Measurements from ENCODE around the gene EPHB6. TPM values are rescaled to one million over a fixed set of nuclear protein-coding genes. Genes with fewer than 3 reads are reported as not detected.

EPHB6 gene
- total RNA-seq, 2 donors from 2014 or later = 37.1 to 84.0 TPM

DNA sequence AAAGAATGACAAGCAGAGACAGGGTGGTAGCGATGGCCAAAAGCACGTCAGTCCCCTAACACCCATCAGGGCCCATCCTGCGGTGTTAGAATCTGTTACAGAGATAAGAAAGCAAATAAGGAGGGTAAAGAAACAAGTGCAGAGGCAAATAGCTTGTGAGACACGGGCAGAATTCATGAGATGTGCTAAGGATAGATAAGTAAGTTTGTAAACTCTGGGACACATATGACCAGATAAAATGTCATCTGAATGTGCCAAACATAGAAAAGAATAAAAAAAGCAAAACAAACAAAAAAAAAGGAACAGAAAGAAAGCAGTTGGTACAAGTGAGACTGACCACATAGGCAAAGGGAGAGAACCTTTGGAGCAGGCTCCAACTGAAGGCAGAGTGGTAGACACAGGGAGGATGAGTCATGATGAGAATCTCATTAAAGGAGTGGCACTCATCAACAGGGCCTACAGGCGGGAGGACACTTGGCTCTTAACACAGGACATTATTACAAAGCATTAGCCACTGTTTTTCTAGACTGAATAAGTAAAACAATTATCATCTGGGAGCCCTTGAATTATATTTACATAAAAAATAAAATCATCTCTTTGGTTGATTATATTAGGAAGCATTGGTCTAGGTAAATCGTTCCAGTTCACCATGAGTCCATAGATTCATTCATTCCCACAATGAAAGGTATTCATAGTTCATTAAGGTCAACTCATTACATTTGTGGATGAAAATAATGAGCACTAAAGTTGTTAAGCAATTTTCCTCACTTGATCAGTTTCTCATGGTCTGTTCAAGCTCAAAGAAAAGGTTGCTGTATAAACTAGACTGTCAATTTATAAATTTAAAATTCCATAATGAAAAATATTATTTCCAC lies 21.5 kb upstream of the EPHB6 start:
- H3K4me3 ChIP-seq = no peak overlapping the region
- TF ChIP-seq, protein P1, sequence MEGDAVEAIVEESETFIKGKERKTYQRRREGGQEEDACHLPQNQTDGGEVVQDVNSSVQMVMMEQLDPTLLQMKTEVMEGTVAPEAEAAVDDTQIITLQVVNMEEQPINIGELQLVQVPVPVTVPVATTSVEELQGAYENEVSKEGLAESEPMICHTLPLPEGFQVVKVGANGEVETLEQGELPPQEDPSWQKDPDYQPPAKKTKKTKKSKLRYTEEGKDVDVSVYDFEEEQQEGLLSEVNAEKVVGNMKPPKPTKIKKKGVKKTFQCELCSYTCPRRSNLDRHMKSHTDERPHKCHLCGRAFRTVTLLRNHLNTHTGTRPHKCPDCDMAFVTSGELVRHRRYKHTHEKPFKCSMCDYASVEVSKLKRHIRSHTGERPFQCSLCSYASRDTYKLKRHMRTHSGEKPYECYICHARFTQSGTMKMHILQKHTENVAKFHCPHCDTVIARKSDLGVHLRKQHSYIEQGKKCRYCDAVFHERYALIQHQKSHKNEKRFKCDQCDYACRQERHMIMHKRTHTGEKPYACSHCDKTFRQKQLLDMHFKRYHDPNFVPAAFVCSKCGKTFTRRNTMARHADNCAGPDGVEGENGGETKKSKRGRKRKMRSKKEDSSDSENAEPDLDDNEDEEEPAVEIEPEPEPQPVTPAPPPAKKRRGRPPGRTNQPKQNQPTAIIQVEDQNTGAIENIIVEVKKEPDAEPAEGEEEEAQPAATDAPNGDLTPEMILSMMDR (IDR thresholded peaks at IDR 0.05) = no peak
- no peak for TF ChIP-seq POLR2A (IDR thresholded peaks at IDR 0.05)
- no peaks in the 10 kb centered on the region for H3K27me3 ChIP-seq
- intact Hi-C loops (cut with DNase I) = no loop called here
- H3K27ac ChIP-seq = no peak overlapping the region
- H3K4me1 ChIP-seq = no peaks in the 10 kb centered on the region
- DNase-seq = no peak
- H3K9me3 ChIP-seq = no peaks in the 10 kb centered on the region
- no peak for ATAC-seq
- no peaks in the 10 kb centered on the region for H3K36me3 ChIP-seq (replicated peaks in 1 of 2; ENCODE audit: insufficient read depth in 1 of 2, low read depth in 2 of 2)
- 44 to 51% methylated on average over 6 of the region's 6 CpGs for WGBS, 2 donors

DNA sequence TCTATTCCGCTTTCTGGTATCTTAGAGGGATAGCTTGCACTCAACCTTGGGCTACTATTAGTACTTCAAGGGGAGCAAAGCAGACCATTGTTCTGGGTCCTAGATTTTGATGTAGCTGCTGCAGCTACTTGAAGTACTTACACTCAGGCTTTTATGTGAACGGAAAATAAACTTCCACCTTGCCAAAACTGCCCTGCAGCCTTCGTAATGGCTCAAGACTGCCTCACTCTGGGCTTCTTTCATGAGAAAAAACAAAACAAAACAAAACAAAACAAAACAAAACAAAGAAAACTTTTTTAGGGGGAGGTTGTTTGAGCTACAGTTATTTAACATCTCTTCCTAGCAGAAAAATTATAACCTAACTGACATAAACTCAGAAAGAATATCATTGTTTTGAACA lies 19.4 kb upstream of the EPHB6 start:
- DNase-seq = no peak
- ATAC-seq = no peak
- Histone ChIP-seq H3K27me3 (no peaks in the 10 kb centered on the region), H3K4me3 (no peak overlapping the region), H3K9me3 (no peaks in the 10 kb centered on the region), H3K36me3 (replicated peaks in 1 of 2; ENCODE audit: insufficient read depth in 1 of 2, low read depth in 2 of 2) (no peaks in the 10 kb centered on the region), H3K27ac (no peak overlapping the region), H3K4me1 (no peaks in the 10 kb centered on the region)
- intact Hi-C loops (cut with DNase I) = no loop called here
- WGBS, 2 donors = 35 to 37% methylated on average over 3 of the region's 3 CpGs
- TF ChIP-seq, protein P1 (IDR thresholded peaks at IDR 0.05) = no peak
- TF ChIP-seq POLR2A (IDR thresholded peaks at IDR 0.05) = no peak

DNA sequence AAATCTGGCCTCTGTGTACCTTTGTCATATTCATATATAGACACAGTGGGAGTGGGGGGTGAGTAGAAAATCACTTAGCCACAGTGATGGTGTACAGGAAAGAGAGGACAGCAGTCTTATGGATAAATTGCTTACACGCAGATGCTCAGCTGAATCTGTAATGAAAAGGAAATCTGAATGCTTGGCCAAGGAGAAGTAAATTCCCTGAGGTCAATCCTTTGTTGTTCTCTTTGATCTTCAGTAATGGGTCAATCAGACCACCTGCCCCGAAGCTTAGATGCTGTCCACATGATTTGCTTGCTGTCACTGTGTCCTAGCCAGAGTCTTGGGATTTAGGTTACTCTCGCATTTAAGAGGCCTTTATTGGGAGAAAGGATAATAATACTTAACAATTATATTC lies 18.4 kb upstream of the EPHB6 start:
- intact Hi-C loops (cut with DNase I) = no loop called here
- WGBS, 2 donors = 88 to 91% methylated on average over 3 of the region's 3 CpGs
- H3K36me3 ChIP-seq (replicated peaks in 1 of 2; ENCODE audit: insufficient read depth in 1 of 2, low read depth in 2 of 2) = no peaks in the 10 kb centered on the region
- ATAC-seq = no peak
- no peak for DNase-seq
- H3K27me3 ChIP-seq = no peaks in the 10 kb centered on the region
- no peak overlapping the region for H3K27ac ChIP-seq
- H3K9me3 ChIP-seq = no peaks in the 10 kb centered on the region
- H3K4me3 ChIP-seq = no peak overlapping the region
- no peak for TF ChIP-seq POLR2A (IDR thresholded peaks at IDR 0.05)
- TF ChIP-seq, protein P1 (IDR thresholded peaks at IDR 0.05) = no peak
- H3K4me1 ChIP-seq = no peaks in the 10 kb centered on the region

DNA sequence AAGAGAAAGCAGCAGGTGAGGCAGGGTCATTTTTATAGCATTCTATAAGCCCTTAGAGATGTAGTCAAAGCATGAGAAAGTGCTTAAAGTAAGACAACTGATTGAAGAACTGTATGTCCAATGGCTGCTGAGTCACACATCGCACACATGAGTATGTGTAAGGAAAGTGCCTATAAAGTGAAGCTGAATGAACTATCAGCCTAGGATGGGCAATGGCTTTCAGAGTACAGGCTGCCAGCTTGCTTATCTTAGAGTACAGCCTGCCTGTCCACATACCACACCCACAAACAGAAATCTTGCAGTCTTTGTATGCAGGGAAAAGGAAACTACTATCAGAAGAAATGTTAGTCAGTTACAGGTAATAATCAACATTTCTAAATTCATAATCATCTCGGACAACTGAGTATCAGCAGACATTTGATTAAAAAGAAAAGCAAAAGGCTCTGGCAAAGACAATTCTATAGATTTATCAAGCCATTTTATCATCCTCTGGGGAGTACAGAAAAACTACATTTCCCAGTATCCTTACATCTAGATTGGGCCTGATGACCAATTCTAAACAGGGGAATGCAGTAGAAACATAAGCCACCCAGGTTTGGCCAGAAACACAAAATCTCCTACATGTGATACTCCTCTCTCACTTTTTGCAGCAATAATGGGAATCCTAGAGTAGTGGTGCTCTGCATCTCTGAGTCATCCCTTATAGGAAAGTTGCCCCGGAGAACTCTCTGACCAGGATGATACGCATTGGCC lies 16.2 kb upstream of the EPHB6 start:
- H3K4me1 ChIP-seq = peaks cover 8% of the 10 kb centered on the region
- H3K4me3 ChIP-seq = no peak overlapping the region
- H3K27ac ChIP-seq = no peak overlapping the region
- TF ChIP-seq, protein P1 (IDR thresholded peaks at IDR 0.05) = no peak
- TF ChIP-seq POLR2A (IDR thresholded peaks at IDR 0.05) = no peak
- intact Hi-C loops (cut with DNase I) = no loop called here
- no peak for ATAC-seq
- H3K36me3 ChIP-seq (replicated peaks in 1 of 2; ENCODE audit: insufficient read depth in 1 of 2, low read depth in 2 of 2) = no peaks in the 10 kb centered on the region
- 70 to 72% methylated on average over 4 of the region's 4 CpGs for WGBS, 2 donors
- no peaks in the 10 kb centered on the region for H3K9me3 ChIP-seq
- no peak for DNase-seq
- H3K27me3 ChIP-seq = no peaks in the 10 kb centered on the region
